Fibroblast of gingiva (primary cell): ENCODE data around the gene PHF1.

Experiments used
- DNase-seq: peaks from one replicate; pipeline ENCODE4 v3.0.0-alpha.2; 2011; ENCODE audit warnings: low read depth

The PHF1 gene

DNA sequence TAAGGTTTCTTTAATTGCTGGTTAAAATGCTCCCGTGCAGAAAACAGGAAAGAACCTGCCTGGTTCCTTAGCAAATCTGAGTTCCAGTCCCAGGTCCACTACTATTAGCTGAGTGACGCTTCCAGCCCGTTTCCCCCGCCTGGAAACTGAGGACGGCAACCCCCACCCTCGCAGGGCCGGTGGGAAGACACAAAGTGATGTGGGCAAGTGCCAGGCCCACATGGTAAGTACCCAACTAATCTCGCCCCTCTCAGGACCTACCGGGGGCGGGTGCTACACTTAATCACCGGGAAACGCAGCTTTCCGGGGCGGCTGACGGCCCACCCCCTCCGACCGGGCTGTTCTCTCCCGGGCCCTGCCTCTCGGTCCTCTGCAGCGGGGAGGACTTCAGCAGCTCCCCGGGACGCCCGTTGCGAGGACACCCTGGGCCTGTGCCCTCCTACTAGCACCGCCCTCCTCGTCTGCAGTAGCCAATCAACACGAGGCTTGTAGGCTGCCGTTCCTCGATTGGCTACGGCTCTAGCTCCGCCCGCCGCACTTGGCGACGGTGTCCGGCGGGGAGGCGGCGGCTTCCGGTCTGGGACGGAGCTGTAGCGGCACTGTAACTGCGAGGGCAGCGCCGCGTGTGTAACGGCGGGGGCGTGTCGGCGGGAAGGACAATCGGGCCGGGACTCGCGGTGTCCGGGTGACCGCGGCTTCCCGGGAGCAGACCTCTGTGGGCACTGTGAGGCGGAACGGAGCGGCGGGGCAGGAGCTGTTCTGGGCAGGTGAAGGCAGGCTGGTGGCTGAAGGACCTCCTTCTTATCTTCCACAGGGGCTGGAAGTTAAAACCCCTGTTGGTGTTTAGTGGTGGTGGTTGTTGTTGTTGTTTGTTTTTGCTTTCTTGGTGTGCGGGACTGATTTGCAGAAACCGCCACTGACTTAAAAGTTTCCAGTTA, 43.5 kb downstream of the PHF1 start, which contains the start of gene ZBTB9:
ZBTB9 (plus strand) TSS at position 568 of the 938 bp plus-strand sequence. CDS start 525 bp downstream, outside the sequence.
- DNase-seq, result peak; percentile 95

DNA sequence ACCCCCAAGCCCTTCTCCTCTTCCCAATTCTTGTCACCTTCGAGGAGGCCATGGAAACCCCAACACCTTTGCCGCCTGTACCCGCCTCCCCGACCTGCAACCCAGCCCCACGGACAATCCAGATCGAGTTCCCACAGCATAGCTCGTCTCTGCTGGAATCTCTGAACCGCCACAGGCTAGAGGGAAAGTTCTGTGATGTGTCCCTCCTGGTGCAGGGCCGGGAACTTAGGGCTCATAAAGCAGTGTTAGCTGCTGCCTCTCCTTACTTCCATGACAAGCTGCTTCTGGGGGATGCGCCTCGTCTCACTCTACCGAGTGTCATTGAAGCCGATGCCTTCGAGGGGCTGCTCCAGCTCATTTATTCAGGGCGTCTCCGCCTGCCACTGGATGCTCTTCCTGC, 44.2 kb downstream of the PHF1 start:
- no peak for DNase-seq

DNA sequence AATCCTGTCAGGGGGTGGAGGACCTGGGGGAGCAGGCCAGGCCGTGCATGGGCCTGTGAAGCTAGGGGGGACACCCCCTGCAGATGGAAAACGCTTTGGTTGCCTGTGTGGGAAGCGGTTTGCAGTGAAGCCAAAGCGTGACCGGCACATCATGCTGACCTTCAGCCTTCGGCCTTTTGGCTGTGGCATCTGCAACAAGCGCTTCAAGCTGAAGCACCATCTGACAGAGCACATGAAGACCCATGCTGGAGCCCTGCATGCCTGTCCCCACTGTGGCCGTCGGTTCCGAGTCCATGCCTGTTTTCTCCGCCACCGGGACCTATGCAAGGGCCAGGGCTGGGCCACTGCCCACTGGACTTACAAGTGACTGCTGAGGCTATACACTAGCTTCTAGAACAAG, 45.3 kb downstream of the PHF1 start:
- DNase-seq, result no peak

DNA sequence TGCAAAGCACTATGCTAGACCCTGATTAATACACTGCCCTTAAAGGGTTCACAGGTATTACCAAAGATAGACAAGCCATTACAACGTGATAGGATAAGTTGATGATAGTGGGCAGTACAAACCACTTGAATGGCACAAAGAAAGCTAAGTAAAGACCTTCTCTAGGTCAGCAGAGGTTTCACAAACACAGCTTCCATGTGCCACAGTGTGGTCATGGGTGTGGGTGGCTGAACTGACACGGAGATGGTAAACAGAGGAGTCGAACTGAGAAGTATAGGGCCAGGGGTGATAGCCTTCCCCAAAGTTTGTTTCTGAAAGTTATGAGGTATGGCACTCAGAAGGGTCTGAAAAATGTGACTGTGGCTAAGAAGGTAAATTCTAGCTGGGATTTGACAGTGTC, 47.9 kb downstream of the PHF1 start:
- DNase-seq, result no peak

DNA sequence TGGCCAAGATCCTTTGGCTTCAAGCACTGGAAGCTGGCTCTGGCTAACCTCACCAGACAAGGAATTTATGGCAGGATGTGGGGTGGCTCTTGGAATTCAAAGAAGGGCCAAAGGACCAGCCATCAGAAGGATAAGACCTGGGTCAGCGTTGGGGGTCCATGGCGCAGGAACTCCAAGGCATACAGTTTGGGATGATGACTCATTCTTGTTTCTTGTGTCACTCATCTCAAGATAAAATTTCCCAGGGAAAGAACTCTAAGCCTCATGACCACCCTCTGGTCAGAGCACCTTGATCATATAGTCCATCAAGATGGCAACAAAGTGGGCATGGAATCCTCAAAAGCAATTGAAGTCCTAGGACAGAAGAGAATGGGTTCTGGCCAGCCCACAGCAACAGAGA, 48.4 kb downstream of the PHF1 start:
- DNase-seq, result no peak
